NCI-H524 (cell line): ENCODE results near the gene PPIG.
"Not testable (repeated sequence)": the region's sequence is repeated elsewhere in the genome, so short reads cannot be mapped to it uniquely, and the experiment has no call there.

Source experiments
- DNase-seq, 2 experiments: peaks; one replicate each; lab custom pipeline; 2025; lab: John Stamatoyannopoulos, UW

PPIG gene

GRCh38 chr2:169596546-169596945 is 12.4 kb downstream of the PPIG start:
- not testable (repeated sequence) for DNase-seq

GRCh38 chr2:169598982-169599381 is 14.8 kb downstream of the PPIG start:
- no peak for DNase-seq

GRCh38 chr2:169599568-169599967 is 15.4 kb downstream of the PPIG start:
- DNase-seq: no peak

- DNase-seq: no peak
Measured at GRCh38 chr2:169609264-169609663, 25.1 kb downstream of the PPIG start.

GRCh38 chr2:169613876-169614275 is 29.7 kb downstream of the PPIG start:
- no peak for DNase-seq

- not testable (repeated sequence) for DNase-seq
Measured at GRCh38 chr2:169615982-169616381, 31.8 kb downstream of the PPIG start.

- DNase-seq: no peak
Measured at GRCh38 chr2:169619946-169620345, 35.8 kb downstream of the PPIG start.

- DNase-seq: no peak
Measured at GRCh38 chr2:169620509-169620908, 36.4 kb downstream of the PPIG start.

GRCh38 chr2:169623235-169623634 is 39.1 kb downstream of the PPIG start:
- DNase-seq: no peak

- no peak for DNase-seq
Measured at GRCh38 chr2:169625781-169626180, 41.6 kb downstream of the PPIG start.

- no peak for DNase-seq
Measured at GRCh38 chr2:169636440-169637097, 52.4 kb downstream of the PPIG start.

- no peak for DNase-seq
Measured at GRCh38 chr2:169637620-169638019, 53.5 kb downstream of the PPIG start.

GRCh38 chr2:169640104-169640503 is 56.0 kb downstream of the PPIG start:
- no peak for DNase-seq

GRCh38 chr2:169641464-169641863 is 57.3 kb downstream of the PPIG start:
- no peak for DNase-seq

GRCh38 chr2:169644173-169644572 is 60.0 kb downstream of the PPIG start:
- DNase-seq: no peak

GRCh38 chr2:169647496-169647895 is 63.3 kb downstream of the PPIG start:
- no peak for DNase-seq

- DNase-seq: no peak
Measured at GRCh38 chr2:169649278-169649677, 65.1 kb downstream of the PPIG start.

- DNase-seq: no peak
Measured at GRCh38 chr2:169653636-169654035, 69.5 kb downstream of the PPIG start.

GRCh38 chr2:169656164-169656563 is 72.0 kb downstream of the PPIG start:
- DNase-seq: no peak

GRCh38 chr2:169658877-169659276 is 74.7 kb downstream of the PPIG start:
- no peak for DNase-seq

GRCh38 chr2:169659320-169659719 is 75.2 kb downstream of the PPIG start:
- peak in 1 of 2 experiments; percentile 42 for DNase-seq

- peak; percentile 68 to 92 for DNase-seq
Measured at GRCh38 chr2:169661265-169661664, 77.1 kb downstream of the PPIG start.

GRCh38 chr2:169662744-169663143 is 78.6 kb downstream of the PPIG start:
- no peak for DNase-seq

- DNase-seq: no peak
Measured at GRCh38 chr2:169663247-169663646, 79.1 kb downstream of the PPIG start.
